Ascending aorta (tissue), 2 donors: Measurements from ENCODE around the gene OR6C74. TPM values are rescaled to one million over a fixed set of nuclear protein-coding genes. Genes with fewer than 3 reads are reported as not detected.

Experiments
- DNase-seq, 2 donors: peaks; one replicate each; pipeline ENCODE4 v3.0.0-alpha.2; 2019; ENCODE audit warnings: low spot score in 2 of 2
- H3K27ac ChIP-seq, 2 donors: fragments of 200-600 bp; sonication (generic); one replicate each; pipeline ENCODE4 v1.5.1; 2016 to 2017; ENCODE audit warnings: mild to moderate bottlenecking in 1 of 2
- H3K27me3 ChIP-seq: fragments of 200-600 bp; sonication (generic); one replicate; pipeline ENCODE4 v1.5.1; 2017
- H3K36me3 ChIP-seq, 2 donors: fragments of 200-600 bp; sonication (generic); one replicate each; pipeline ENCODE4 v1.5.1; 2016
- H3K4me1 ChIP-seq, 2 donors: fragments of 200-600 bp; sonication (generic); one replicate each; pipeline ENCODE4 v1.5.1; 2016 to 2017; ENCODE audit warnings: mild to moderate bottlenecking in 1 of 2
- H3K4me3 ChIP-seq, 2 donors: fragments of 200-600 bp; sonication (generic); one replicate each; pipeline ENCODE4 v1.5.1; 2016 to 2017; ENCODE audit warnings: mild to moderate bottlenecking in 1 of 2
- H3K9me3 ChIP-seq, 2 donors: fragments of 200-600 bp; sonication (generic); one replicate each; pipeline ENCODE4 v1.5.1; 2016
- CTCF ChIP-seq, 3 experiments: fragments of 200-600 bp in 2 of 3; fragments of 450-650 bp in 1 of 3; sonication (generic) in 2 of 3; IDR thresholded peaks; one replicate each; pipeline ENCODE4 v1.5.1; 2016 to 2019; ENCODE audit warnings: antibody characterized with exemption in 3 of 3, mild to moderate bottlenecking in 1 of 3, moderate library complexity in 1 of 3
- intact Hi-C: fragments of 100-400 bp; cut with DNase I; formaldehyde crosslinking; loops from one replicate; pipeline ENCODE4 v1.15.1; 2023
- total RNA-seq: library from RNA; depleted of rRNA; stranded (reverse); fragments of >200 nt; gene quantifications from one replicate; pipeline ENCODE4 v1.1.0, GENCODE V29; 2016

Gene OR6C74
- not detected for total RNA-seq

DNA sequence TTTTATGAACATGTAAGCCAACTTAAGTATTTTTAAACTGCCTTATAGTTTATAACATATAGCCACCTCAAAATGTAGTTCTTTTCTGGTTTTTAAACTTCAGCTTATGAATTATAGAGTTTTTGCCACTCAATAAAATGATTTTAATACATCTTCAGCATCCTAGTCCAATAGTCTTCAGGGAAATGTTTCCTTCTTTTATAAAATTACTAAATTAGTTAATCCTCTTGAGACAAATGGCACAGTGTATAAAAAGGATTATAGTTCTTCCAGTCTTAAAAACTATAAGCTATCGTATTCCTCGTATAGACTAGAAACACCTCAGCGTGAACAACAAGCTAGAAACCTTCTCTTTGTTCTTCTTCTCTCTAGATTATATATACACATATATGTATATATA is at the start of gene OR6C74:
OR6C74 (plus strand) TSS at position 301 of the 400 bp plus-strand sequence. CDS start 2,679 bp downstream, outside the sequence.
- intact Hi-C loops = no loop called here
- no peak for TF ChIP-seq CTCF (IDR thresholded peaks at IDR 0.05)
- no peaks in the 10 kb centered on the region for H3K4me1 ChIP-seq
- no peak within 1 kb of the TSS for H3K4me3 ChIP-seq
- no peaks in the 10 kb centered on the region for H3K36me3 ChIP-seq
- H3K27ac ChIP-seq = no peak within 1 kb of the TSS
- no peaks in the 10 kb centered on the region for H3K9me3 ChIP-seq
- no peaks in the 10 kb centered on the region for H3K27me3 ChIP-seq
- no peak for DNase-seq

GRCh38 chr12:55220725-55221124 is 23.7 kb upstream of the OR6C74 start, which contains the start of gene OR10A7:
TSS of gene OR10A7 (plus strand) at chr12:55221025. CDS start at chr12:55221025, 0 bp downstream.
- intact Hi-C loops = no loop called here
- Histone ChIP-seq H3K27ac (no peak within 1 kb of the TSS), H3K4me1 (no peaks in the 10 kb centered on the region), H3K36me3 (no peaks in the 10 kb centered on the region), H3K9me3 (no peaks in the 10 kb centered on the region), H3K4me3 (no peak within 1 kb of the TSS), H3K27me3 (no peaks in the 10 kb centered on the region)
- TF ChIP-seq CTCF (IDR thresholded peaks at IDR 0.05) = no peak
- DNase-seq = no peak

GRCh38 chr12:55226523-55226922 is 17.9 kb upstream of the OR6C74 start:
- Histone ChIP-seq H3K9me3 (no peaks in the 10 kb centered on the region), H3K4me3 (no peak overlapping the region), H3K27me3 (no peaks in the 10 kb centered on the region), H3K36me3 (no peaks in the 10 kb centered on the region), H3K4me1 (no peaks in the 10 kb centered on the region), H3K27ac (no peak overlapping the region)
- intact Hi-C loops = no loop called here
- TF ChIP-seq CTCF (IDR thresholded peaks at IDR 0.05) = no peak
- DNase-seq = no peak

DNA sequence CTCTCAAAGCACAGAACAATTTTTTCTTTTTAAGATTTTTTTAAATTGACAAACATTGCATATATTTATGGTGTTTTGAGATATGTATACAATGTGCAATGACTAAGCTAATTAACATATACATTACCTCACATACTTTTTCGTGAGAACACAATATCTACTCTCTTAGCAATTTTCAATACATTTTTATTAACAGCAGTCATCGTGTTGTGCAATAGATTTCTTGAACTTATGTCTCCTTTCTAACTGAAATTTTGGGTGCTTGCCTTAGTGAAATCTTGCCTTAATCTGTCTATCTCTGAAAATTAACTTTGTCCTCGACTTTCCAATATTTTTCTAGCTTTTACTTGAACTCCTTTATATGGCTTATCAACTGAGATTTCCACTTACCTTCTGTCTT is 16.8 kb upstream of the OR6C74 start:
- Histone ChIP-seq H3K4me1 (no peaks in the 10 kb centered on the region), H3K27me3 (no peaks in the 10 kb centered on the region), H3K4me3 (no peak overlapping the region), H3K9me3 (no peaks in the 10 kb centered on the region), H3K36me3 (no peaks in the 10 kb centered on the region), H3K27ac (no peak overlapping the region)
- intact Hi-C loops = no loop called here
- TF ChIP-seq CTCF (IDR thresholded peaks at IDR 0.05) = no peak
- no peak for DNase-seq

DNA sequence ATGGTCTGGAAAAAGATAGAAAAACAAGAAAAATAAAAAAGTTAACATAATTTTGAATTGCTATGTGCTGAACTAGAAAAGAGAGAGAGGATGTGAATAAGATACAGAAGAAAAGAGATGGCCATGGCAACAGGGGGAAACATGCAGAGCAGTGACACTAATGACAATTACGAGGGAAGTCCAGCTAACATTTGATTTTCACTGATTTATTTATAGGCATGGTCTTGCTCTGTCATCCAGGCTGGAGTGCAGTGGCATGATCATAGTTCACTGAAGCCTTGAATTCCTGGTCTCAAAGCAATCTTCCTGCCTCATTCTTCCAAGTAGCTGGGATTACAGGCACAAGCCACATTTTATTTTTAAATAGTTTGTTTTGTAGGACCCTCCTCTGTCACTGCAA is 1.8 kb downstream of the OR6C74 start:
- TF ChIP-seq CTCF (IDR thresholded peaks at IDR 0.05) = no peak

DNA sequence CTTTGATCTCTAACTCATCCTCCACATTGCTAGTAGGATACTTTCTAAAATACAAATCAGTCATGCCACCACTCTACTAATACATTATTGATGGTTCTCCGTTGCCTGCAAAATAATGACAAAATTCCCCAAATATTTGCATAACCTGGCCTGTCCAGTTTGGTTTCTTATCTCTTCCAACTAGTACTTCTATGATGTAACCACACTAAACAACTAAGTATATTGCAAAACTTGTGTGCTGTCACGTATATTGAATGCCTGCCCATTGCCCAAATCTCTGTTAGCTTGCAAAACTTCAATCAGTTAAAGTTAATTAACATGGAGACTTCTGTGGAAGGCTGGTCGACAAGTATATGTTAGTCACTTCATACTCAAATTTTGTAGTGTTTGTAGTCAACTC is 6.5 kb downstream of the OR6C74 start:
- intact Hi-C loops = no loop called here
- DNase-seq = no peak
- H3K36me3 ChIP-seq = no peaks in the 10 kb centered on the region
- H3K27me3 ChIP-seq = no peaks in the 10 kb centered on the region
- H3K4me3 ChIP-seq = no peak overlapping the region
- no peaks in the 10 kb centered on the region for H3K9me3 ChIP-seq
- H3K4me1 ChIP-seq = no peaks in the 10 kb centered on the region
- H3K27ac ChIP-seq = no peak overlapping the region
- TF ChIP-seq CTCF (IDR thresholded peaks at IDR 0.05) = no peak

More for the DNA sequence above, 1.8 kb downstream of the OR6C74 start:
- Histone ChIP-seq H3K27ac (no peak overlapping the region), H3K4me3 (no peak overlapping the region), H3K9me3 (no peaks in the 10 kb centered on the region), H3K27me3 (no peaks in the 10 kb centered on the region), H3K36me3 (no peaks in the 10 kb centered on the region), H3K4me1 (no peaks in the 10 kb centered on the region)
- DNase-seq = no peak
- intact Hi-C loops = no loop called here
